GM12865 (cell line): ENCODE measurements around the gene ITGA7.

Source experiments
- DNase-seq: peaks from one replicate; pipeline ENCODE4 v3.0.0; 2010; ENCODE audit warnings: low read depth
- H3K4me3 ChIP-seq: 2 replicates; pipeline ENCODE4 v1.5.1; 2011; ENCODE audit warnings: mild to moderate bottlenecking, low read depth, low read length, control low read depth
- CTCF ChIP-seq: IDR thresholded peaks from 2 replicates; pipeline ENCODE4 v1.5.1; 2011; ENCODE audit warnings: low read length, control low read depth, low read depth, inconsistent platforms; ENCODE audit not compliant: insufficient read depth; ENCODE audit errors: missing control alignments

ITGA7 gene

GRCh38 chr12:55712700-55713415, 5.2 kb upstream of the ITGA7 start:
- H3K4me3 ChIP-seq, result no peak overlapping the region
- no peak for TF ChIP-seq CTCF
- DNase-seq, result no peak

GRCh38 chr12:55711786-55712553, 4.3 kb upstream of the ITGA7 start:
- no peak for DNase-seq
- TF ChIP-seq CTCF, result no peak
- H3K4me3 ChIP-seq, result no peak overlapping the region

- H3K4me3 ChIP-seq, result no peak overlapping the region
- DNase-seq, result no peak
- no peak for TF ChIP-seq CTCF
Observed at GRCh38 chr12:55708695-55709233, 1.1 kb upstream of the ITGA7 start.

- DNase-seq, result no peak
Observed at GRCh38 chr12:55707219-55707671, 459 bp downstream of the ITGA7 start.

GRCh38 chr12:55706568-55707218, 1.0 kb downstream of the ITGA7 start:
- DNase-seq, result no peak
- H3K4me3 ChIP-seq, result no peak overlapping the region
- no peak for TF ChIP-seq CTCF

More at GRCh38 chr12:55707219-55707671, 459 bp downstream of the ITGA7 start:
- H3K4me3 ChIP-seq, result no peak overlapping the region
- no peak for TF ChIP-seq CTCF

- DNase-seq, result peak; percentile 29
- peak; percentile 42 for TF ChIP-seq CTCF
- no peak overlapping the region for H3K4me3 ChIP-seq
Observed at GRCh38 chr12:55705782-55706402, 1.8 kb downstream of the ITGA7 start.
